Smooth muscle cell (in vitro differentiated cells): ENCODE results near the gene MTMR1. TPM values are rescaled to one million over a fixed set of nuclear protein-coding genes. Genes with fewer than 3 reads are reported as not detected.

Experiments
- DNase-seq: peaks from one replicate; lab custom pipeline; 2025; ENCODE audit not compliant: unreplicated experiment; lab: John Stamatoyannopoulos, UW
- H2AFZ ChIP-seq: fragments of 200-600 bp; sonication (generic); 2 replicates; pipeline ENCODE4 v1.6.0; 2016; ENCODE audit warnings: antibody characterized with exemption, low read depth, mild to moderate bottlenecking
- H3F3A ChIP-seq: fragments of 200-600 bp; sonication (generic); 2 replicates; pipeline ENCODE4 v1.6.0; 2017; ENCODE audit warnings: antibody characterized with exemption, low read depth
- H3K27ac ChIP-seq: fragments of 200-600 bp; sonication (generic); 2 replicates; pipeline ENCODE4 v1.5.1; 2016; ENCODE audit warnings: low read depth, mild to moderate bottlenecking
- H3K27me3 ChIP-seq: fragments of 200-600 bp; sonication (generic); 2 replicates; pipeline ENCODE4 v1.6.1; 2016; ENCODE audit warnings: low read depth, mild to moderate bottlenecking
- H3K36me3 ChIP-seq: fragments of 200-600 bp; sonication (generic); 2 replicates; pipeline ENCODE4 v1.5.1; 2016; ENCODE audit warnings: low read depth
- H3K4me1 ChIP-seq: fragments of 200-600 bp; sonication (generic); 2 replicates; pipeline ENCODE4 v1.5.1; 2016; ENCODE audit warnings: low read depth
- H3K4me2 ChIP-seq: fragments of 200-600 bp; sonication (generic); 2 replicates; pipeline ENCODE4 v1.6.0; 2016; ENCODE audit warnings: mild to moderate bottlenecking
- H3K4me3 ChIP-seq: fragments of 200-600 bp; sonication (generic); 2 replicates; pipeline ENCODE4 v1.5.1; 2016; ENCODE audit warnings: mild to moderate bottlenecking
- H3K79me2 ChIP-seq: fragments of 200-600 bp; sonication (generic); 2 replicates; pipeline ENCODE4 v1.6.0; 2016; ENCODE audit warnings: low read depth, mild to moderate bottlenecking
- H3K9ac ChIP-seq: fragments of 200-600 bp; sonication (generic); 2 replicates; pipeline ENCODE4 v1.6.0; 2016; ENCODE audit warnings: low read depth
- H3K9me3 ChIP-seq: fragments of 200-600 bp; sonication (generic); replicated peaks from 2 replicates; pipeline ENCODE4 v1.5.1; 2016; ENCODE audit warnings: low read depth
- H4K20me1 ChIP-seq: fragments of 200-600 bp; sonication (generic); 2 replicates; pipeline ENCODE4 v1.6.0; 2016; ENCODE audit warnings: low read depth
- WGBS: methylation state at CpG from one replicate; pipeline ENCODE4 v1.1.7; 2016; ENCODE audit warnings: low lambda C conversion rate; 5-methylcytosine and 5-hydroxymethylcytosine counted together
- polyA plus RNA-seq: library from polyadenylated mRNA; unstranded; fragments of >200 nt; fragmentation: Nextera tagmentation; extraction: Ambion mirVana; gene quantifications from 2 replicates; pipeline ENCODE4 v1.2.1, GENCODE V29; 2016
- total RNA-seq: library from RNA; depleted of rRNA; stranded (reverse); fragments of >200 nt; gene quantifications from 2 replicates; pipeline ENCODE4 v1.2.3, GENCODE V29; 2014
- TF ChIP-seq, protein P1 (sequence below): fragments of 200-600 bp; sonication (generic); IDR thresholded peaks from 2 replicates; pipeline ENCODE4 v1.5.1; 2017; ENCODE audit warnings: borderline replicate concordance, mild to moderate bottlenecking, antibody characterized with exemption; ENCODE audit not compliant: insufficient read depth, poor library complexity, severe bottlenecking

Gene MTMR1
- total and polyA plus RNA-seq, 2 experiments from 2014 or later: 10.1 to 13.8 TPM

DNA sequence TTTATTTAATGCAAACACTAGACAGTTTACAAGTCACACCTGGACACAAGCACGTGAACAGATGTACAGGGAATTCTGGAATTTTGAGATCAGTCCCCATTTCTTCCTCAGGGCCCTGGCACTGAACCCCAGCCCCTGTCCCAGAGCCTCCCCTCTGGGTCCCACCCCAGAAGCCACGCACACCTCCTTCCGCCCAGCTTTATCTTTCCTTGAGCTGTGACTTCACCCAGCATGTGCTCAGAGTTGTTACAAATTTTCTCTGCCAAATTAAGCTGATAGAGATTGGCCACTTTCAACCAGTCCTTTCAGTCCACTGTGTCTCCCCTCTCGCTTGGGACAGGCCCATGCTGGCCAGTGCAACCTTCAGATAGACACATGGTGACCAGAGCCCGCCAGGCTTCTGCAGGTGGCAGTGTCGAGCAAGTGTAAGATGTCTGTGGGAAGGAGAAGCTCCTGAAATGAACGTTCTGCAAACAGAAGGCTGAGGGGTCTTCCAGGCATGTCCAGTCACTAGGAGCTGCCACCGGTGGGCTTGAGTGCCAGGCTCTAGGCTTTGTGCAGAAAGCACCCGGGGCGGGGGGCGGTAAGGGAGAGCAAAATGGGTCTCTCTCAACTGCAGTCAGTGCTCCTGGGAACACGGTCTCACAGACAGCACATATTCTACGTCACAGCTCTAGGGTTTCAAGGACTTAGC, 73.3 kb downstream of the MTMR1 start:
- H2AFZ ChIP-seq: no peak overlapping the region
- no peaks in the 10 kb centered on the region for H3K79me2 ChIP-seq
- peak overlapping the region; percentile 20 for H3K4me2 ChIP-seq
- H4K20me1 ChIP-seq: no peaks in the 10 kb centered on the region
- TF ChIP-seq, protein P1, sequence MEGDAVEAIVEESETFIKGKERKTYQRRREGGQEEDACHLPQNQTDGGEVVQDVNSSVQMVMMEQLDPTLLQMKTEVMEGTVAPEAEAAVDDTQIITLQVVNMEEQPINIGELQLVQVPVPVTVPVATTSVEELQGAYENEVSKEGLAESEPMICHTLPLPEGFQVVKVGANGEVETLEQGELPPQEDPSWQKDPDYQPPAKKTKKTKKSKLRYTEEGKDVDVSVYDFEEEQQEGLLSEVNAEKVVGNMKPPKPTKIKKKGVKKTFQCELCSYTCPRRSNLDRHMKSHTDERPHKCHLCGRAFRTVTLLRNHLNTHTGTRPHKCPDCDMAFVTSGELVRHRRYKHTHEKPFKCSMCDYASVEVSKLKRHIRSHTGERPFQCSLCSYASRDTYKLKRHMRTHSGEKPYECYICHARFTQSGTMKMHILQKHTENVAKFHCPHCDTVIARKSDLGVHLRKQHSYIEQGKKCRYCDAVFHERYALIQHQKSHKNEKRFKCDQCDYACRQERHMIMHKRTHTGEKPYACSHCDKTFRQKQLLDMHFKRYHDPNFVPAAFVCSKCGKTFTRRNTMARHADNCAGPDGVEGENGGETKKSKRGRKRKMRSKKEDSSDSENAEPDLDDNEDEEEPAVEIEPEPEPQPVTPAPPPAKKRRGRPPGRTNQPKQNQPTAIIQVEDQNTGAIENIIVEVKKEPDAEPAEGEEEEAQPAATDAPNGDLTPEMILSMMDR: no peak
- H3K27me3 ChIP-seq: no peaks in the 10 kb centered on the region
- H3K9me3 ChIP-seq: no peaks in the 10 kb centered on the region
- H3F3A ChIP-seq: peaks cover 8% of the 10 kb centered on the region
- WGBS: 87% methylated on average over 10 of the region's 13 CpGs
- no peak for DNase-seq
- no peaks in the 10 kb centered on the region for H3K36me3 ChIP-seq
- no peak overlapping the region for H3K4me3 ChIP-seq
- H3K4me1 ChIP-seq: no peaks in the 10 kb centered on the region
- H3K9ac ChIP-seq: no peak overlapping the region
- peak overlapping the region; percentile 90 for H3K27ac ChIP-seq

DNA sequence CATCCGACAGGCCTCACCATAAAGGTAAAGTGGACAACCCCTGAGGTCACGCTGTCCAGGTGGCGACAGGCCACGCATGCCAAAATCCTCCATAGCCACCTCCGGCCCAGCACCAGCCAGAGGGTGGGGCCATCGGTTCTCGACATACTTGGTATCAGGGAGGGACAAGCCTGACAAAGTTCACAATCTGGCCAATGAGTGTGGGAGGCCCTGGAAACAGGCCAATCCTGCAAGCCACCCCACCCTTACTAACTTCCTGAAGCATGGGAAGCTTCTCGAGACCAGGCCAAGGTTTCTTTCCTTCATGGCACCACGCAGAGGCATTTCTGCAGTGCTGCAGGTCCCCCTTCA, 73.8 kb downstream of the MTMR1 start:
- Histone ChIP-seq H3K27me3 (no peaks in the 10 kb centered on the region), H3K79me2 (no peaks in the 10 kb centered on the region), H2AFZ (no peak overlapping the region), H3K9me3 (no peaks in the 10 kb centered on the region), H4K20me1 (no peaks in the 10 kb centered on the region), H3F3A (peaks cover 8% of the 10 kb centered on the region), H3K36me3 (no peaks in the 10 kb centered on the region), H3K27ac (peak overlapping the region; percentile 90), H3K4me3 (no peak overlapping the region), H3K4me1 (no peaks in the 10 kb centered on the region), H3K9ac (no peak overlapping the region), H3K4me2 (peak overlapping the region; percentile 20)
- no peak for DNase-seq
- TF ChIP-seq, protein P1: no peak
- 73% methylated on average over 9 of the region's 9 CpGs for WGBS

DNA sequence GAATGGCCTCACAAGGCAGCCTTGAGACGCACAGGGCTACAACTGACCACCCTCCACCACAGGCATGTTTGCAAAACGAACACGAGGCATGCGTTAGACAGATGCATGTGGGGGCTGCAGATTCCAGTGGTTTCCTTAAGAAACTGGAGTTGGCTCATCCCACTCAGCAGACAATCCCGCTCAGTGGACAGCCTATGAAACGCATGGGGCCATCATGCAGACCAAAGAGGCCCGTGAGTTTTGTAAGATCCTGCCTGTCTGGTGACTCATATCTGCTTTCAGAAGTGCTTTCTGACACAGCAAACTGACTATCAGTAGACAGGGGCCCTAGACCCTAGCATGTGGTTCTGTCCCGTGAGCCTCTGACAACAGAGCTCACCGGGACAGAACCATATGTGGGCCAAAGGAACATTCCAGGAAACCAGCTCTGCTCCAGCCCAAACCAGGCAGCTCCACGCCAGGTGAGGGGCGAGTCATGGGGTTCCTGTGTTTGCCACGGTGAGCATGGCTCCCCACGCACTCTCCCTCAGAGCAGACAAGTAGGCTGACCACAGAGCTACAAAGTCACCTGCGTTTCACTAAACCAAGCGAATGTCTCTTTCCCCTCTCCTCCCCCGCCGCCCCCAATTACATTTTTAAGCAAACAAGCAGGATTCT, 74.4 kb downstream of the MTMR1 start:
- TF ChIP-seq, protein P1: no peak
- no peaks in the 10 kb centered on the region for H3K9me3 ChIP-seq
- peak overlapping the region; percentile 70 for H3K9ac ChIP-seq
- H3K79me2 ChIP-seq: no peaks in the 10 kb centered on the region
- peak; percentile 38 for DNase-seq
- no peak overlapping the region for H3K4me3 ChIP-seq
- H3K4me1 ChIP-seq: no peaks in the 10 kb centered on the region
- 41% methylated on average over 17 of the region's 17 CpGs for WGBS
- no peak overlapping the region for H2AFZ ChIP-seq
- peak overlapping the region; percentile 38 for H3K4me2 ChIP-seq
- no peaks in the 10 kb centered on the region for H3K36me3 ChIP-seq
- peak overlapping the region; percentile 90 for H3K27ac ChIP-seq
- no peaks in the 10 kb centered on the region for H4K20me1 ChIP-seq
- peaks cover 8% of the 10 kb centered on the region for H3F3A ChIP-seq
- H3K27me3 ChIP-seq: no peaks in the 10 kb centered on the region
